Glomerular visceral epithelial cell (primary cell): ENCODE data around the gene GRIK3.

Experiments
- DNase-seq: peaks from one replicate; pipeline ENCODE4 v3.0.0-alpha.2; 2016; ENCODE audit errors: extremely low spot score

Gene GRIK3

DNA sequence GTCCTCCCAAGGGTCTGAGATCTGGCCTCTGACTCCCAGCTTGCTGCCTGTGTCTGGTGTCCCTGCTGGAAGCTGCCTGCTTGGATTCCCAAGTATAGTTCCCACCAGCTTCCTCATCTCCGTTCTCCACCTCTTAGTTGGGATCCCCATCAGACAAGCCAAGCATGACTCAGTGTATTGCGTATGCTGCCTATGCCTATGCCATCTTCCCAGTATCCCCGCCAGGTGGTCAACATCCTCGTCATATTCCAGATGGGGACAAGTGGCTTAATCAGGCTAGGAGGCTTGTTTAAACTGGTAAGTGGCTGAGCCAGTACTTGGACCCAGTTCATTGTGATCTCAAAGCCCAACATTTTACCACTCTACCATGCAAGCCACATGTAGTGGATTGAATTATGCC, 204.4 kb downstream of the GRIK3 start:
- no peak for DNase-seq

GRCh38 chr1:36829066-36829465, 205.2 kb downstream of the GRIK3 start:
- DNase-seq: no peak

- no peak for DNase-seq
Observed at GRCh38 chr1:36825226-36825625, 209.1 kb downstream of the GRIK3 start.

DNA sequence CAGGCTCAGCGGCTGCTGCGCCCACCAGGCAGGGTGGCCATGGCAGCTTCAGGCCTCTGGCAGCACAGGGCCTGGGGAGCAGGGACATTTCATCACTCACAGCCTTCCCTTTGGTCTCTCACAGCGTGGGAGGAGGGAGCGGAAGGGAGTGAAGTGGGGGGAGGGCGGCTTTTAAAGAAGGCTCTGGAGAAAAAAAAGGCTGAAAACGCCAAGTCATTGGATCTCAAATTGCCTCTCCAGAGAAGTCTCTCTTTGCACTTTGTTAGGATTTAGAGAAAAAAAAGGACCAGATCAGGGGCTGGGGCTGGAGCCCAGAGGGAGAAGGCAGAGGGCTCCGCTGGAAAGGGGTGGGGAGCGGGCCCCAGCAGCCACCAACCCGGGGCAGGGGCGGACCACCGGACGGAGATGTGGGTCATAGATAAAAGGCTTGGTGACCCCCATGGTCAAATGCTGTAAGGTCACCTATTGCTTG, 209.9 kb downstream of the GRIK3 start:
- DNase-seq: no peak

DNA sequence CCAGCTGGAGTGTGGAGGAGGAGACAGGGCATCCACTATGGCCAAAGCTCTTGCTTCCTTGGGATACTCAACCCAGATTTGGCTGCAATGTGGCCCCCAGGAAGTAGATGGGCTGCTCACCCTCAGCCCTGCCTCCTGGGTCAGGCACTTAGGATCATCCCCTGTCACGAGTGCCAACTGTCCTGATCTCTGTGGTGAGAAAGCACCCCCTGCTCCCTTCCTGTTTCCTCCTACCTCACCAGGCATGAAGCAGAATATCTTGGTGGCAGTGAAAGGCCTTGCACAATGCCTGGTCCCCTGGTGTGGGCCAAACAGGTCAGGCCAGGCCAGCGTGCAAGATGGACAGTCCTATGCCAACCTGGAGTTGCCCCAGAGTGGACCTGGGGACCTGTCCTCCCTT, 211.7 kb downstream of the GRIK3 start:
- no peak for DNase-seq

GRCh38 chr1:36821386-36821785, 212.9 kb downstream of the GRIK3 start:
- no peak for DNase-seq

- DNase-seq: no peak
Observed at GRCh38 chr1:36818771-36819170, 215.5 kb downstream of the GRIK3 start.

GRCh38 chr1:36816348-36816747, 218.0 kb downstream of the GRIK3 start:
- no peak for DNase-seq

- no peak for DNase-seq
Observed at GRCh38 chr1:36814774-36815173, 219.5 kb downstream of the GRIK3 start.

GRCh38 chr1:36814083-36814482, 220.2 kb downstream of the GRIK3 start:
- DNase-seq: no peak

- DNase-seq: no peak
Observed at GRCh38 chr1:36807262-36807661, 227.1 kb downstream of the GRIK3 start.

DNA sequence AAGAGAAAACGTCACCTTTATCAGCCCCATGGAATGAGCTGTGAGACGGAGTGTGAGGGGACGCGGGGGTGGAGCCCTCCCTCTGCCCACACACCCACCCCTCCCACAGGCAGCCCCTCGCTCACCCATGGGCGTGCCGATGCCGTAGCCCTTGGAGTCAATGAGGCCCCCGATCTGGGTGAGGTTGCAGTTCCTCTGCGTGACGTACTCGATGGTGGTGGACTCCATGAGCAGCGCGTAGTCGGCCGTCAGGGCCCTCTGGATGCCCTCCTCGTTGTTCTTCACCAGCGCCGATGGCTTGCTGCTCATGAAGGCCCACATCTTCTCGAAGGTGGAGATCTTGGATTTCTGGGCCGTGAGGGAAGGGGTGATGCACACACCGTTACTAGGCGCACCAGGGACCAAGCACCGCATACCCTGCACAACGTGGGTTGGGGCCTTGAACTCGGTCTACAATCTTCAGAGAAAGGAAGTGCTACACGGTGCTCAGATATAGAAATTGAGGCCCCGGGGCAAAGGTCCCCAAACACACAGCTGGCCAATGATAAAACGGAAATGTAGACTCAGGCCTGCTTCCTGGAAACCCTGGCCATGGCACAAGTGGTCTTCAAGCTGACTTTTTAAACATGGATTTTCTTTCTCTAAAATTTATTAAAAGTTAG, 228.2 kb downstream of the GRIK3 start:
- no peak for DNase-seq

- DNase-seq: no peak
Observed at GRCh38 chr1:36804669-36805314, 229.5 kb downstream of the GRIK3 start.

DNA sequence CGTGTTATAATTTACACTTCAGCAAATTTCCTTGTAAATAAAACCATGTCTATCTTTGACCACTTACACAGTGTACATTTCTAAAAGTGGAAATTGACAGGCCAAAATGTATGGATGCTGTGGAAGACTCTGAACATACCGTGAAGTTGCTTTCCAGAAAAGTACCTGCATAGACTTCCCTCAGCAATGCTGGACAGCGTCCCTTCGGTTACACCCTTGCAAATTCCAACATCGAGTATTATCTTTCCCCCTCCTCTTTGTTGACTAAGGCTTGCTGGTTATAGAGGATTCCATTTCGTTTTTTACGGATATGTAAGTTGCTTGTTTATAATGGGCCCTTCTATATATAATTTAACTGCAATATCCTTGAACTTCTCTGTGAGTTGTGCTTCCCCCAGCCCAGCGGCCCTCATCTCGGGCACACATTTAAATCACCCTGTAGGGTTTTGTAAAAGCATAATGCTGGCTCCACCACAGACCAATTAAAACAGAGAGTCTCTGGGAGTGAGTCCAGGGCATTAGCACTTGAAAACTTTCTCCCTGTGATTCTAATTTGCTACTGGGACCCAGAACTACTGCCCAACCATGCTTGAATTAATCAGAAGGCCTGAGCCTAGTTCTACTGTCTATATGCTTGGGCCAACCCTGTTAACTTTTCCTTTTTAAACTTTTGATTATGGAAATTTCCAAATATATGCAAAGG, 230.3 kb downstream of the GRIK3 start:
- no peak for DNase-seq

- no peak for DNase-seq
Observed at GRCh38 chr1:36802018-36802417, 232.3 kb downstream of the GRIK3 start.

GRCh38 chr1:36797761-36798160, 236.6 kb downstream of the GRIK3 start:
- no peak for DNase-seq

- DNase-seq: no peak
Observed at GRCh38 chr1:36796733-36797132, 237.6 kb downstream of the GRIK3 start.

GRCh38 chr1:36796106-36796590, 238.2 kb downstream of the GRIK3 start:
- DNase-seq: no peak

DNA sequence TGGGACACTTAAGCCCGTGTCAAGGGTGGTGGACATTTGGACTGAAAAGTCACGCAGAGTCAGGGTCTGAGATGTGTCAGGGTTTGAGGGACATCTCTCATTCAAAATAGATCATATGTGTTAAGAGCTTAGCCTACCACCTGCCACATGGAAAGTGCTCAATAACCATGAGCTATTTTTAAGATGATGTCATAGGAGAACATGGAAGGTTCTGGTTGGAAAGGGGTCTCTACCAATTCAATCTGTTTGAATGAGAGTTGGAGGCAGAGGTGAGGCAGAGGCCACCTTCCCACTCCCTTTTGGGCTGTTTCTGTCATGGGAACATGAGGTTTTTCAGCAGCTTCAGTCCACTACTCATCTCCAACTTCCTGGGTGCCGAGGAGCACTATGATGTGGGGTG, 239.9 kb downstream of the GRIK3 start:
- DNase-seq: no peak

- DNase-seq: no peak
Observed at GRCh38 chr1:36793452-36793851, 240.9 kb downstream of the GRIK3 start.

DNA sequence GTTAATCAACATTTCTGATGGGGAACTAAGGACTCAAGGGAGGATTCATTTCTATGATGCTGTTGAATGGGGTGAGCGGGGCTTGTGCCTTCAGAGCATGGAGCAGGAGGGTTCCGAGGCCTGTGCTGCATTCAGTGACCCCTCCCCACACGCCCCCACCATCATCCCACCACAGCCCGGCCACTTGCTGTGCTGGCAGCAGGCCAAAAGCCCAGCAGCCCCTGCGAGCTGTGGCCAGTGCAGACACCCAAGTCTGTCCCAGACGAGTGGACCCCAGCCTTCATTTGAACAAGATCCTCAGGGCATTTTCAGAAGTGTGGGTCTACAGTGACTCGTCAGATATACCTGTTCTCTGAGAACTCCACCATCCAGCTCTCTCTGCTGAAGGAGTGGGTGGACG, 242.0 kb downstream of the GRIK3 start:
- DNase-seq: no peak

DNA sequence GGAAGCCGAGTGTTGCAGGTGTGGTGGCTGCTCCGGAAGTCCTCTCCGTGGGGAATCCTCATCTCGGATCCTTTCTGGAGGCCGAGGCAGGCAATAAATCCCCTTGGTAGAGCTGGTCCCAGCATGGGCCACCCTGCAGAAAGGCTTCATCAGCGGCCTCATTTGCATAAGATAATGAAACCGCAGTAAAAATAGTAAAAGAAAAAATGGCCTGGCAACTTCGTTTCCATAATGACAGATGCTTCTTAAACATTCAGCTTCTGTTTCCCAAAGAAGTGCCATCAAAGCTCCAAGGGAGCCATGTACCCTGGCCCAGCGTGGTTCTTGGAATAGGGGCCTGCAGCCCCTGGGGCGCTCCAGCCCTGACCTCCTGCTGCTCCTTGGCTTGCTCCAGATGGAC, 244.1 kb downstream of the GRIK3 start:
- DNase-seq: no peak

- DNase-seq: no peak
Observed at GRCh38 chr1:36789535-36789934, 244.8 kb downstream of the GRIK3 start.
